Brain microvascular endothelial cell (primary cell): ENCODE measurements around the gene F11.

ENCODE experiments used
- DNase-seq: peaks from one replicate; pipeline ENCODE4 v3.0.0-alpha.2; 2020
- H3K27ac ChIP-seq: fragments of 250-450 bp; sonication (Bioruptor Pico); 2 replicates; pipeline ENCODE4 v1.5.1; 2020; ENCODE audit warnings: mild to moderate bottlenecking, moderate library complexity
- H3K27me3 ChIP-seq: fragments of 250-450 bp; sonication (Bioruptor Pico); replicated peaks from 2 replicates; pipeline ENCODE4 v1.5.1; 2020; ENCODE audit warnings: mild to moderate bottlenecking
- H3K36me3 ChIP-seq: fragments of 250-450 bp; sonication (Bioruptor Pico); replicated peaks from 2 replicates; pipeline ENCODE4 v1.5.1; 2020; ENCODE audit warnings: mild to moderate bottlenecking
- H3K4me3 ChIP-seq: 2 replicates; pipeline ENCODE4 v1.5.1; 2011; ENCODE audit warnings: low read depth, mild to moderate bottlenecking, control low read depth, low read length, moderate library complexity
- in situ Hi-C: cut with HindIII; loops from 2 replicates; pipeline ENCODE4 v1.10.0; 2017; ENCODE audit warnings: low sequenced_read_pairs, low pct_ligation_motif_present
- TF ChIP-seq, protein P1 (sequence below): IDR thresholded peaks from 2 replicates; pipeline ENCODE4 v1.5.1; 2011; ENCODE audit warnings: low read depth, mild to moderate bottlenecking, moderate library complexity, low read length, control low read depth, inconsistent platforms; ENCODE audit errors: missing control alignments

The F11 gene

GRCh38 chr4:186265683-186266652, at the start of gene F11:
F11 (plus strand) TSS chr4:186266189; CDS start chr4:186267137, 948 bp downstream.
- no peak within 1 kb of the TSS for H3K4me3 ChIP-seq
- no peak for DNase-seq
- in situ Hi-C loops: no loop called here

DNA sequence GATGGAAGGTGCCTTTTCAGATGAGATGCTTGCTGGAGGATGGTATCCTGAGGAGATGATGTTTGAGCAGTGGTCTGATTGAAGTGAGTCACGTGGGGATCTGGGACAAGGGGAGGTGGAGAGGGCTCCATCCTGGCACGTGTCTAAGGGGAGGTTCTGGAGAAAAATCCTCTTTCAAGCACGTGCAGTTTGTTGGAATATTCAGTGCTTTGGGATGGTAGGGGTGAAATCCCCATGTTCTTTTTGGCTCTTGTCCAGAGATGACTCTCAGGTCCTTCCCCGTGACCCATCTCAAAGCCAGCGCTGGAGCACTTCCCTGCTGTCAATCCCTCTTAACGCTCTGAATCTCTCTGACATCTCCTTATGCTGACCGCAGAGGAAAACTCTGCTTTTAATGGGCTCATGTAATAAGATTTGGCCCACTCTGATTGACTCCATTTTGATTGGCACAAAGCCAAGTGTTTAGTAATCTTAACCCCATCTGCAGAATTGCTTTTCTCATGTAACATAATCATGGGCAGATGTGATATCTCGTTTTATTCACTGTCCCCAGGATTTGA, 49.4 kb upstream of the F11 start:
- DNase-seq: peak; percentile 5
- in situ Hi-C loops: no loop called here
- Histone ChIP-seq H3K36me3 (no peaks in the 10 kb centered on the region), H3K27me3 (no peaks in the 10 kb centered on the region), H3K4me3 (no peak overlapping the region), H3K27ac (no peak overlapping the region)
- TF ChIP-seq, protein P1, sequence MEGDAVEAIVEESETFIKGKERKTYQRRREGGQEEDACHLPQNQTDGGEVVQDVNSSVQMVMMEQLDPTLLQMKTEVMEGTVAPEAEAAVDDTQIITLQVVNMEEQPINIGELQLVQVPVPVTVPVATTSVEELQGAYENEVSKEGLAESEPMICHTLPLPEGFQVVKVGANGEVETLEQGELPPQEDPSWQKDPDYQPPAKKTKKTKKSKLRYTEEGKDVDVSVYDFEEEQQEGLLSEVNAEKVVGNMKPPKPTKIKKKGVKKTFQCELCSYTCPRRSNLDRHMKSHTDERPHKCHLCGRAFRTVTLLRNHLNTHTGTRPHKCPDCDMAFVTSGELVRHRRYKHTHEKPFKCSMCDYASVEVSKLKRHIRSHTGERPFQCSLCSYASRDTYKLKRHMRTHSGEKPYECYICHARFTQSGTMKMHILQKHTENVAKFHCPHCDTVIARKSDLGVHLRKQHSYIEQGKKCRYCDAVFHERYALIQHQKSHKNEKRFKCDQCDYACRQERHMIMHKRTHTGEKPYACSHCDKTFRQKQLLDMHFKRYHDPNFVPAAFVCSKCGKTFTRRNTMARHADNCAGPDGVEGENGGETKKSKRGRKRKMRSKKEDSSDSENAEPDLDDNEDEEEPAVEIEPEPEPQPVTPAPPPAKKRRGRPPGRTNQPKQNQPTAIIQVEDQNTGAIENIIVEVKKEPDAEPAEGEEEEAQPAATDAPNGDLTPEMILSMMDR: no peak

More at GRCh38 chr4:186265683-186266652, at the start of gene F11:
- H3K27ac ChIP-seq: no peak within 1 kb of the TSS
- H3K36me3 ChIP-seq: no peaks in the 10 kb centered on the region
- H3K27me3 ChIP-seq: no peaks in the 10 kb centered on the region
- TF ChIP-seq, protein P1: no peak

DNA sequence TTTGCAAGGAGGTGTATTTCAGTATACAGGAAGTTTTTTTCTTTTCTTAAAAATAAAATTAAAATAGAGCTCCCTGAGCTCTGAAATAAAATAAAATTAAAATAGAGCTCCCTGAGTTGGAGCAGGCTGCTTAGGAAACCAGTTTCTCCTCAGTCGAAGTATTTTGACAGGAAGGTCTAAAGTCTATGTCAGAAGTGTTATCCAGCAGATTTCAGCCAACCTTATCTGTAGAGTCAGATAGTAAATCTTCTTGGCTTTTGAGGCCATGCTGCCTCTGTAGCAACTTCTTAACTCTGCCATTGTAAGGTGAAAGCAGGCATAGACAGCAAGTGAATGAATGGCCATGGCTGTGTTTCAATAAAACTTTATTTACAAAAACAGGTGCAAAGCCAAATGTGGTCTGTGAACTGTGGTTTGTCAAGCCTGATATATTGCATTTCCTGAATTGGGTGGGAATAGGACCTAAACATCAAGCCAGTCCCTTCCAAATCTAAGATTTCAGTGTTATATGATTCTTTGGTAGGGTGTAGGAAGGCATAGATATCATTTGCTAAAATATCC, 48.2 kb upstream of the F11 start:
- in situ Hi-C loops: no loop called here
- Histone ChIP-seq H3K27ac (no peak overlapping the region), H3K36me3 (no peaks in the 10 kb centered on the region), H3K4me3 (no peak overlapping the region), H3K27me3 (no peaks in the 10 kb centered on the region)
- DNase-seq: no peak
- TF ChIP-seq, protein P1: no peak

- in situ Hi-C loops: no loop called here
- Histone ChIP-seq H3K27me3 (no peaks in the 10 kb centered on the region), H3K36me3 (no peaks in the 10 kb centered on the region), H3K4me3 (no peak overlapping the region), H3K27ac (no peak overlapping the region)
- no peak for DNase-seq
- TF ChIP-seq, protein P1: no peak
Measured at GRCh38 chr4:186221624-186222023, 44.4 kb upstream of the F11 start.

- Histone ChIP-seq H3K27me3 (no peaks in the 10 kb centered on the region), H3K27ac (no peak overlapping the region), H3K36me3 (no peaks in the 10 kb centered on the region), H3K4me3 (no peak overlapping the region)
- in situ Hi-C loops: no loop called here
- DNase-seq: no peak
- TF ChIP-seq, protein P1: no peak
Measured at GRCh38 chr4:186225848-186226247, 40.1 kb upstream of the F11 start.
